ENCODE data around the gene LSAMP.
"Not testable (repeated sequence)": the region's sequence is repeated elsewhere in the genome, so short reads cannot be mapped to it uniquely, and the experiment has no call there.

LSAMP gene

GRCh38 chr3:116084999-116085791, 360.1 kb downstream of the LSAMP start:
- DNase-seq, result no peak

DNA sequence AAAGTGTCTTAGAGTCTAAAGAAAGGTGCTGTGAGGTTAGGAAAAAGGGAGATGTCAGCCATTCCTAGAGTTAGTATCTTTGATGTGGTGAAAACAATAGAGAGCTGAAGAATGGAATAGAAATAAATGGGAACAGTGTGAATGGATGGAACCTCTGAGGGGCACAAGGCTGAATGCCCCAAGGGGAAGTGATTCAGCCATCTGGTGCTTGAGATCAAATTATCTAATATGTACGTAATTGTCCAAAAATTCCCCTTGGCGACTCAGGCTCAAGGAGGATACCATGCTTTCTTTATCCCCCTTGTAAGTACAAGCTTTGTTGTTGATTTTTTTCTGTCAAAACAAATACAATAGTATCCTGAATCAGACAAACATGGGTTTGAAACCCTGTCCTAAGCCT, 361.6 kb downstream of the LSAMP start:
- no peak for DNase-seq

GRCh38 chr3:116078561-116078960, 366.7 kb downstream of the LSAMP start:
- DNase-seq, result no peak

- no peak for DNase-seq
These were observed 367.7 kb downstream of the LSAMP start for GRCh38 chr3:116077557-116077956.

GRCh38 chr3:116077059-116077458, 368.2 kb downstream of the LSAMP start:
- DNase-seq, result no peak

GRCh38 chr3:116070516-116071278, 374.6 kb downstream of the LSAMP start:
- not testable (repeated sequence) for DNase-seq

DNA sequence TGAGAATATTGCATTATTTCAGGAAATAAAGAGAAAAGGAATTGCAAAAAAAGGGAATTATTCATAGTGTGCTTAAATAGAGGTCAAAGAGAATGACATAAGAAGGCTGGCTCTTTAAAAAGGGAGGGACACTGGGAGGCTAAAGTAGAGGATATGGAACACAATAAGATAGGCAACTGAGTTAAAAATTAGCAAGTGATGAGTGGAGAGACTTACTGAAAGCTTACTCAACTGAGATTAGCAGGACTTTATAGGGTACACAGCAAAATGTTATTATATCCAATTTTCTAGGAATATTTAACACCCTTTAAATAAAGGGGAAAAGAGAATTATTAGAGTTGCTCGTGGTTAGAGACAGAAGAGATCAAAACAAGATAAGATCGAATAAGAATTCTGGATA, 375.2 kb downstream of the LSAMP start:
- DNase-seq, result no peak

GRCh38 chr3:116069024-116069423, 376.3 kb downstream of the LSAMP start:
- DNase-seq, result no peak

DNA sequence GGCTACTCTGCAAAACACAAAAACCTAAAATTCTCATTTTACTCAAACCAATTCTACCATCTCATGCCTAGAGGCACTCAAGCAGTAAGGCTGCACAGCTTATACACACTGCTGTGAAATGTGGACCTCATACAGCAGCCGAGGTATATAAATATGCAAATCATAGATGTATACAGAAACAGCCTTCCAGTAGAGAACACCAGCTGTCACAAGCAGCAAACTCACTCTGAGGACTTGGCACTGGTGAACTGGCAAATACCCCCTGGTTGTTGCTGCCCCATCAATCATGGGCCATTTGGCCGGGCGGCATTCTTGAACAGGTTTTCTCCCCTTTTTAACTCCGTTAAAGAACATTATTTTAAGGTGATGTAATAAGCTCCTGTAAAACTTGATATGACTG, 378.0 kb downstream of the LSAMP start:
- DNase-seq, result no peak

DNA sequence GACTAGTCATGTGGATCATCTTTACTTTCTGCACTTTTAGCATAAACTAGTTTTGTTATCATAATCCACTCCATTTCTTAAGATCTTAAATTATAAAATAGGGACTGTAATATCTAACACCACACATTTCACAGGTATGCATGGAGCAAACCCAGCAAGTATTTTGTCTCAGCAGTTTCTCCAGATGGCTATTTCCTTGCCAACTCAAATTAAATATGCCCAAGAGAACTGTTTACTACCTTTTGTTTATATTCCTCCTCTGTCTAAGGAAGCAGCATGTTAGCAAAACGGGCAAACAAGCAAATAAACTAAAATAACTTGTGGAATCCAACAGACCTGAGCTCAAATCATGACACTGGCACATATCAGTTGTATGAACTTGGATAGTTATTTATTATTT, 379.8 kb downstream of the LSAMP start:
- DNase-seq, result no peak

DNA sequence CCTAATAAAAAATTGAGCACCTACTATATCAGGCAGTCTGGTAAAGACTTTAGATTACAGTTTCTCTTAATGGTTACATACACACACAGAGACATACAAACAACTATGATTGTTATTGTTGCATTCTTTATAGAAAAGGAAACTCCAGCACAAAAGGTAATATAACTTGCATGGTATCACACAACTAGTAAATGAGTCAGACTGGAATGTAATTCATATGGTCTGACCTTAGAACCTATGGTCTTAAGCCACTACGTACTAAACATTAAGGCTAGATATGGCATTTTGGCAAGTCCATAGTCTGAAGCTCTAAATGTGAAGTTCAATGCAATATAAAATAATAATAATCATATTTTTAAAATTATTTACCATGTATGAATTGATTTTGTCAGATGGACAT, 380.6 kb downstream of the LSAMP start:
- DNase-seq, result no peak

DNA sequence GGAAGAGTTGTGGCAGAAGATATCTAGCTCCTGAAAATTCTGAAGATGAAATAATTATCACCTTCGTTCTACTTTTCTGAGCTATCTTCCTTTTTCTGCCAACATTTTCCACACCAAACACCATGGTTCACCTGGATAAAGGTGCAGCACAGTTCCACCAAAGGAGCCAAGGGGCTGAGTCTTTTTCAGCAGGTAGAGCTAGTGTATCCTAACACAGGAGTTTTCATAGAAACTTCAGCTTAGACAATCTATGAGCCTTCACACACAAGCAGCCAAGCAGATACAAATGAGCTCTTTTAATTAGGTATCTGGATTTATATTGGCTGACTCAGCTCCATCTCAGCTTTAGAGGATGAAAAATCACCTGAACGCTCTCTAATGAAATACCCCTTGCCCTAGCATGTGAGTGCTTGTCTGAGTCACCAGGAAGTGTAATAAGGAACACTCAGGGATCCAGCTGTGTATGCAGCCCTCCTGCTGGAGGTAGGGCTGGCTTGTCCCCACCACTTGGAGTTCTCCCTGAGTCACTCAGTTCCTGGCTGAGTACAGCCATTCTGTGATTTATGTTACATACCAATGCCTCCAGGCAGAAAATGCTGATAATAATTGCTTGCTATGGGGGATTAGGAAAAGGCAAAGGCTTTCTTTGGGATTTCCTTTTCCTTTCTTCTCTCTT, 385.7 kb downstream of the LSAMP start:
- DNase-seq, result no peak

DNA sequence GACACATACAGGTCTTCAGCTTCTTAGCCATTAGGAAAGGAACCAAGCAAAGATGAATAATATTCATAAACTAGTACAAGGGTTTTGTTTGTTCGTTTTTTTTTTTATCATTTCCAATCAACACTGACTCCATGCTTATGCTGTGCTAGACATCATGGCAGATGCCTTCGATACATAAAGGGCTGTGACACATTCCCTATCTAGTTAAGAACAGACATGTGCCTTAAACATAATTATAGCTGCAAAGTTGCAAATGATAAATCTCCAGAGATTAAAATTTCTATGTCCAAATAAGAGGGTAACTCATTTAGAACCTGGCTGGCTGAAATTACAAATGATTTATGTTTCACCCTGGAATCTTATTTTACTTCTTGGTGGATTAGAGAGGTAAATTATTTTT, 386.4 kb downstream of the LSAMP start:
- DNase-seq, result no peak

GRCh38 chr3:116057400-116058006, 387.8 kb downstream of the LSAMP start:
- no peak for DNase-seq

GRCh38 chr3:116056280-116056679, 389.0 kb downstream of the LSAMP start:
- DNase-seq, result no peak

DNA sequence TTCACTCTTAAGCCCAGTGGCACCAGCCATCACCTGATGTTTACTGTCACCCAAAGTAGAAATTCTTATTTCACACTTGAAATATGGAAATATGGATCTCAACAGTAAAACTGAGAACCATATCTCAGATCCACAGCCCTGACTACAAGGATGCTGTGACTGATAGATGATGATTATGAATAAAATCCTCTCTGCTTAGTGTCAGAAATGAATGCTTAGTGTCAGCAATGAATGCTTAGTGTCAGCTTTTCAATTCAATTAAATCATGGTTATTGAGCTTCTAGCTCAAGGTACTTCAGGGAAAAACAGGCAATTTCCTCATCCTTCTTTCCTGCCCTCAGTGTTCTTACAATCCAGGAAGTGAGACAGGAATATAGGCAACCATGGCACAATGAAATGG, 392.3 kb downstream of the LSAMP start:
- DNase-seq, result no peak

- DNase-seq, result no peak
These were observed 392.7 kb downstream of the LSAMP start for GRCh38 chr3:116052602-116053001.

- no peak for DNase-seq
These were observed 393.7 kb downstream of the LSAMP start for GRCh38 chr3:116051586-116051985.

GRCh38 chr3:116051040-116051439, 394.2 kb downstream of the LSAMP start:
- no peak for DNase-seq

DNA sequence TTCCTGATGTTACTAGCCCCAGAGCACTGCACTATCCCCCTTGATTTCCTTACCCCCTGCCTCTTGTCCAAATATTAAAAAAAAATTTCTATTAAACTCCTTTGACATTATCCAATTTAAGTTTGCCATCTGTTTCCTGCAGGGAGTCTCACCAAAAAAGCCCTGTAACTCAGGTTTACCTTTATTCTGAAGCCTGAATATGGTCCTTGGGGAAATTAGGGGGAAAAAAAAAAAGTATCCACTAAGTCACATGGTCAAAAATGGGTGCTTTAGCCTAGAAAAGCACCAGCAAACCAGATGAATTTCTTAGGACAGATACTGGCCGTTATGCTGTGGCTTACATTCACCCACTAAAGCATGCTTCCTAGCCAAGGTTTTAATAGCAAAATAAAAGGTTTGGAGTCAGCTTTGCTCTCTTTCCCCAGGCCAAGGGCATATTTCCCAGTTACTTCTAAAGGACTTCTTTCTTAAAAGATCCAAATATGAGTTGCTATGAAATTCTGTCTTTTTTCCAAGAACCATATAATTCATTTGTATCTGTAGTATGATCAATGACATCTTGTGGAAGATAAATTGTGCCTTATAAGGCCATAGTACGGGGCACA, 394.9 kb downstream of the LSAMP start:
- no peak for DNase-seq

DNA sequence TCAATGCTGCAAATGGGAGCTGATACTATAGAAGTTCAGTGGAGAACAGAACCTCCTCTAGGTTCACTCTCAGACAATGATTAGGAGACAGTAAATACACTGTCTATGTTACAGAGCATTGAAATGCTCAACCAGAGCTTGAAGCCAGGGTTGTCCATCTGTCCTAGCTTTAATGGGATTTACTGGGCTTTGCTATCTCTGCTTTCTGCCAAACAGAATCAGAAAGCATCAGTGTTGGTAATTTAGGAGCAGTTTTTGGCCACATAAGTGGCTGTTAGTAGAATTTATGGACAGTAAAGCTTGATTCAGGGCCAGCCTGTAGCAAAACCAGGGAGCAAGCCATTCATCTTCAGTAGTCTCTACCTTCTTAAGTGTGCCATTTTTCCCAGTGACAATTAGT, 396.3 kb downstream of the LSAMP start:
- DNase-seq, result no peak

DNA sequence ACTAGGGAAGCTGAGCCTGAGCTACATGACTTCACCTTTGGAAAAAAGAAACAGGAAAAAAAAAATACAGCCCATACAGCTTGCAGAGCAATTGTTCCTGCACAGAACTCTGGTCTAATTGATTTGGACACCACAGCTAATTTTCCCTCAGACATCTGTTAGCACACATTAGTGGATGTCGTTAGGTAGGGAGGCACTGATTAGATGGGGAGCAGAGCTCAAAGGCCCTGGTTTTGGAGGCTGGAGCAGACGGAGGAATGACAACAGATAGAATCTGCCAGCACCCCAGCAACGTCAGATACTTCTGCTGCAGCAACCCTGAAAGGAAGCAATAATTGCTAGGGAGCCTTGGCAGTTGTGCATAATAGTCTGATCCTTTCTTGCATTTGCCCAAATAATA, 398.9 kb downstream of the LSAMP start:
- DNase-seq, result no peak

DNA sequence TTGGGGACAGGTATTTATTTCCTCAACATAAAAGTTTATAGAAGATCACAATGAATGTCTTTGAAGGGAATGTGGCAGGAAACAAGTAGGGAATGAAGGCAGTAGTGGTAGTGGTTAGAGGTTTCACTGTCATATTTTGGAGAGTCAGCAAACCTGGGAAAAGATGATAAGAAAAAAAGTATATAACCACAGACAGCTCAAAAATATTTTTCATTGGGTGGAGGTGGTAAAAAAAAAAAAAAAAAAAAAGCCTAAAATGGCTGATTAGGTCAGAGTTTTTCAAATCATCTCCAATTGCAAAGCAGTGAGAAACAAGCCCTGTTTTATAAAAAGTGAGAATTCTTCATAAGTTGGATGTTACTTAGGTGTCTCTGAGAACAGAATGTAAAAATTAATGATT, 400.0 kb downstream of the LSAMP start:
- no peak for DNase-seq

Data from activated T-cell treated with anti-CD3 and anti-CD28 coated beads, Interleukin-2, amount 50 U/mL, for 48 hours (primary cell).